SK-N-SH (cell line): ENCODE measurements around the gene THPO. TPM values are rescaled to one million over a fixed set of nuclear protein-coding genes. Genes with fewer than 3 reads are reported as not detected.

Source experiments
- CTCF ChIA-PET: fragments of 300-600, 350-600 bp; formaldehyde crosslinking; extraction: SDS; loops from one replicate; lab custom pipeline; 2021; lab: Yijun Ruan, JAX
- POLR2A ChIA-PET: fragments of 350-600 bp; sonication (Branson Sonifier 250); formaldehyde crosslinking; extraction: SDS; loops from one replicate; lab custom pipeline; 2020; ENCODE audit warnings: antibody characterized with exemption, inconsistent platforms; lab: Yijun Ruan, JAX
- DNase-seq: peaks from one replicate; pipeline ENCODE4 v3.0.0; 2012
- H2AFZ ChIP-seq: fragments of 200-600 bp; sonication (generic); 2 replicates; pipeline ENCODE4 v1.8.1; 2016; ENCODE audit warnings: antibody characterized with exemption, mild to moderate bottlenecking, low read depth
- H3F3A ChIP-seq: fragments of 200-600 bp; sonication (generic); replicated peaks from 2 replicates; pipeline ENCODE3; 2016; ENCODE audit warnings: antibody characterized with exemption, mild to moderate bottlenecking; ENCODE audit not compliant: insufficient read depth
- H3K27ac ChIP-seq, 2 experiments: fragments of 200-500 bp in 1 of 2; fragments of 200-600 bp in 1 of 2; sonication (Bioruptor generic) in 1 of 2; sonication (generic), shearing (Covaris generic) in 1 of 2; 2 replicates each; pipeline versions ENCODE4 v1.5.1 to v1.6.1; 2014 to 2016; ENCODE audit warnings: low read depth in 2 of 2, inconsistent platforms in 1 of 2, low read length in 1 of 2, mild to moderate bottlenecking in 1 of 2, mixed read lengths in 1 of 2
- H3K27me3 ChIP-seq: fragments of 200-600 bp; sonication (generic), shearing (Covaris generic); 2 replicates; pipeline ENCODE4 v1.6.1; 2016; ENCODE audit warnings: mixed run types; ENCODE audit not compliant: insufficient read depth
- H3K36me3 ChIP-seq, 2 experiments: fragments of 200-500 bp in 1 of 2; fragments of 200-600 bp in 1 of 2; sonication (Bioruptor generic) in 1 of 2; sonication (generic) in 1 of 2; replicated peaks in 1 of 2; 2 replicates each; pipeline versions ENCODE3 to v1.5.1; 2014 to 2016; ENCODE audit warnings: low read length in 1 of 2, mild to moderate bottlenecking in 1 of 2; ENCODE audit not compliant: insufficient read depth in 2 of 2, control insufficient read depth in 1 of 2
- H3K4me1 ChIP-seq, 2 experiments: fragments of 200-500 bp in 1 of 2; fragments of 200-600 bp in 1 of 2; sonication (Bioruptor generic) in 1 of 2; sonication (generic), shearing (Covaris generic) in 1 of 2; 2 replicates each; pipeline versions ENCODE4 v1.5.1 to v1.6.1; 2014 to 2016; ENCODE audit warnings: low read depth in 1 of 2, low read length in 1 of 2, mixed run types in 1 of 2; ENCODE audit not compliant: insufficient read depth in 2 of 2, control insufficient read depth in 1 of 2
- H3K4me2 ChIP-seq: fragments of 200-600 bp; sonication (generic), shearing (Covaris generic); 2 replicates; pipeline ENCODE4 v1.6.1; 2017; ENCODE audit warnings: mixed run types
- H3K4me3 ChIP-seq, 2 experiments: fragments of 200-500 bp in 1 of 2; fragments of 200-600 bp in 1 of 2; sonication (Bioruptor generic) in 1 of 2; sonication (generic), shearing (Covaris generic) in 1 of 2; 2 replicates each; pipeline versions ENCODE4 v1.5.1 to v1.8.1; 2014 to 2016; ENCODE audit warnings: low read depth in 2 of 2, inconsistent platforms in 1 of 2, low read length in 1 of 2, mild to moderate bottlenecking in 1 of 2, mixed read lengths in 1 of 2, moderate library complexity in 1 of 2
- H3K79me2 ChIP-seq: fragments of 200-600 bp; sonication (generic); 2 replicates; pipeline ENCODE4 v1.8.1; 2017; ENCODE audit warnings: mild to moderate bottlenecking; ENCODE audit not compliant: insufficient read depth
- H3K9ac ChIP-seq: fragments of 200-600 bp; sonication (generic); 2 replicates; pipeline ENCODE4 v1.6.1; 2017; ENCODE audit warnings: mixed run types
- H3K9me2 ChIP-seq: fragments of 200-600 bp; sonication (generic); 2 replicates; pipeline ENCODE4 v1.6.1; 2017; ENCODE audit warnings: mixed run types
- H3K9me3 ChIP-seq: fragments of 200-600 bp; sonication (generic); 2 replicates; pipeline ENCODE4 v1.6.1; 2017; ENCODE audit warnings: mixed run types, mild to moderate bottlenecking, moderate library complexity
- H4K20me1 ChIP-seq: fragments of 200-600 bp; sonication (generic); 2 replicates; pipeline ENCODE4 v1.6.1; 2017; ENCODE audit warnings: mild to moderate bottlenecking, mixed run types; ENCODE audit not compliant: insufficient read depth
- CHD2 ChIP-seq: fragments of 150-350 bp; IDR thresholded peaks from 2 replicates; pipeline ENCODE4 v1.6.1; 2018; ENCODE audit warnings: low read length; ENCODE audit not compliant: partially characterized antibody
- ELF1 ChIP-seq: IDR thresholded peaks from 2 replicates; pipeline ENCODE4 v1.4.0; 2012
- GATA2 ChIP-seq: sonication (generic); formaldehyde crosslinking; IDR thresholded peaks from 2 replicates; pipeline ENCODE4 v1.5.0; 2020; ENCODE audit warnings: mild to moderate bottlenecking, missing genetic modification reagents
- IRF3 ChIP-seq: fragments of 150-350 bp; IDR thresholded peaks from 2 replicates; pipeline ENCODE4 v1.6.1; 2016; ENCODE audit warnings: mild to moderate bottlenecking, low read depth, low read length
- JUND ChIP-seq: IDR thresholded peaks from 2 replicates; pipeline ENCODE4 v1.4.0; 2012
- MEF2A ChIP-seq: IDR thresholded peaks from 2 replicates; pipeline ENCODE4 v1.4.0; 2012; ENCODE audit warnings: low read depth, borderline replicate concordance
- MXI1 ChIP-seq: IDR thresholded peaks from 2 replicates; pipeline ENCODE4 v1.6.1; 2012; ENCODE audit warnings: mild to moderate bottlenecking, low read depth, low read length, improper control_type of control experiment
- NRF1 ChIP-seq: IDR thresholded peaks from 2 replicates; pipeline ENCODE4 v1.6.1; 2012; ENCODE audit warnings: low read depth, mild to moderate bottlenecking, low read length
- POLR2AphosphoS5 ChIP-seq: IDR thresholded peaks from 2 replicates; pipeline ENCODE4 v1.6.1; 2012; ENCODE audit warnings: low read depth, low read length
- RXRA ChIP-seq: IDR thresholded peaks from 2 replicates; pipeline ENCODE4 v1.4.0; 2012; ENCODE audit warnings: low read depth, mild to moderate bottlenecking, borderline replicate concordance
- SMC3 ChIP-seq: IDR thresholded peaks from 2 replicates; pipeline ENCODE4 v1.6.1; 2012; ENCODE audit warnings: low read depth, low read length, improper control_type of control experiment
- WGBS: methylation state at CpG from one replicate; pipeline ENCODE4 v1.1.6; 2017; ENCODE audit warnings: low lambda C conversion rate; 5-methylcytosine and 5-hydroxymethylcytosine counted together
- polyA plus RNA-seq, 3 experiments: library from polyadenylated mRNA; depleted of rRNA; stranded (reverse); fragments of >200 nt; gene quantifications; 2 replicates each; pipeline ENCODE4 v1.2.3, GENCODE V29; 2012
- TF ChIP-seq, protein P1 (sequence below): IDR thresholded peaks from 2 replicates; pipeline ENCODE4 v1.6.1; 2012; ENCODE audit warnings: mild to moderate bottlenecking, low read depth, low read length, moderate library complexity
- TF ChIP-seq, protein P2 (sequence below): fragments of 150-350 bp; IDR thresholded peaks from 2 replicates; pipeline ENCODE4 v1.6.1; 2017; ENCODE audit warnings: antibody characterized with exemption, low read length, low read depth, borderline replicate concordance

Gene THPO
- polyA plus RNA-seq, 1 of the 3 experiments (the other 2 are of a cell fraction) = 0.07 TPM

- Histone ChIP-seq H3K4me2 (no peak overlapping the region), H3F3A (no peaks in the 10 kb centered on the region), H3K4me1 (peaks cover 0 to 18% of the 10 kb centered on the region in 2 experiments; a peak in 2 of 4 replicates), H3K27ac (no peak overlapping the region), H3K9me2 (no peaks in the 10 kb centered on the region), H3K27me3 (no peaks in the 10 kb centered on the region), H3K9me3 (no peaks in the 10 kb centered on the region), H3K4me3 (no peak overlapping the region), H4K20me1 (no peaks in the 10 kb centered on the region), H3K36me3 (peaks cover 3 to 36% of the 10 kb centered on the region in 2 experiments), H2AFZ (no peak overlapping the region), H3K9ac (no peak overlapping the region), H3K79me2 (no peaks in the 10 kb centered on the region)
- CTCF ChIA-PET = interaction anchor here (1.5 kb wide), 1 partner anchor 11 kb away, joined by 3 read pairs; the partner anchor contains the start of genes CLCN2 and POLR2H
- 92% methylated on average over 10 of the region's 10 CpGs for WGBS
- no peak for DNase-seq
- TF ChIP-seq, protein P1, sequence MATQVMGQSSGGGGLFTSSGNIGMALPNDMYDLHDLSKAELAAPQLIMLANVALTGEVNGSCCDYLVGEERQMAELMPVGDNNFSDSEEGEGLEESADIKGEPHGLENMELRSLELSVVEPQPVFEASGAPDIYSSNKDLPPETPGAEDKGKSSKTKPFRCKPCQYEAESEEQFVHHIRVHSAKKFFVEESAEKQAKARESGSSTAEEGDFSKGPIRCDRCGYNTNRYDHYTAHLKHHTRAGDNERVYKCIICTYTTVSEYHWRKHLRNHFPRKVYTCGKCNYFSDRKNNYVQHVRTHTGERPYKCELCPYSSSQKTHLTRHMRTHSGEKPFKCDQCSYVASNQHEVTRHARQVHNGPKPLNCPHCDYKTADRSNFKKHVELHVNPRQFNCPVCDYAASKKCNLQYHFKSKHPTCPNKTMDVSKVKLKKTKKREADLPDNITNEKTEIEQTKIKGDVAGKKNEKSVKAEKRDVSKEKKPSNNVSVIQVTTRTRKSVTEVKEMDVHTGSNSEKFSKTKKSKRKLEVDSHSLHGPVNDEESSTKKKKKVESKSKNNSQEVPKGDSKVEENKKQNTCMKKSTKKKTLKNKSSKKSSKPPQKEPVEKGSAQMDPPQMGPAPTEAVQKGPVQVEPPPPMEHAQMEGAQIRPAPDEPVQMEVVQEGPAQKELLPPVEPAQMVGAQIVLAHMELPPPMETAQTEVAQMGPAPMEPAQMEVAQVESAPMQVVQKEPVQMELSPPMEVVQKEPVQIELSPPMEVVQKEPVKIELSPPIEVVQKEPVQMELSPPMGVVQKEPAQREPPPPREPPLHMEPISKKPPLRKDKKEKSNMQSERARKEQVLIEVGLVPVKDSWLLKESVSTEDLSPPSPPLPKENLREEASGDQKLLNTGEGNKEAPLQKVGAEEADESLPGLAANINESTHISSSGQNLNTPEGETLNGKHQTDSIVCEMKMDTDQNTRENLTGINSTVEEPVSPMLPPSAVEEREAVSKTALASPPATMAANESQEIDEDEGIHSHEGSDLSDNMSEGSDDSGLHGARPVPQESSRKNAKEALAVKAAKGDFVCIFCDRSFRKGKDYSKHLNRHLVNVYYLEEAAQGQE = no peak
- no peak for TF ChIP-seq JUND
- TF ChIP-seq IRF3 = no peak
- POLR2A ChIA-PET = interaction anchor here (2.9 to 3.0 kb wide), 2 partner anchors 11 to 12 kb away, joined by 12 to 19 read pairs; partner anchors contain the start of gene FAM131A
Measured at GRCh38 chr3:184349563-184350470, 28.2 kb downstream of the THPO start.

DNA sequence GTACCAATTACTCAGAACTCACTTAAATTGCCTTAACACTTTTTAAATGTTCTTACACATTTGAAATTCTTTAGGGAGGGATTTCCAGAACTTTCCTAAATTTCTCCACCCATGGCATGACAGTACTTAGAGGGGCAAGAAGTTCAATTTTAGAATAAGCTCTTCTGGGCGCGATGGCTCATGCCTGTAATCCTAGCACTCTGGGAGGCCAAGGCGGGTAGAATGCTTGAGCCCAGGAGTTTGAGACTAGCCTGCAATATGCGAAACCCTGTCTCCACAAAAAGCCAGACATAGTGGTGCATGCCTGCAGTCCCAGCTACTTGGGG lies 30.0 kb downstream of the THPO start:
- peaks cover under 1% of the 10 kb centered on the region for H3F3A ChIP-seq
- POLR2A ChIA-PET = interaction anchor here (0.7 to 3.0 kb wide), 4 partner anchors 9 to 318 kb away, joined by 3 to 12 read pairs (median 8); partner anchors contain the start of genes CLCN2 and POLR2H
- no peaks in the 10 kb centered on the region for H3K27me3 ChIP-seq
- no peaks in the 10 kb centered on the region for H3K79me2 ChIP-seq
- no peak overlapping the region for H3K27ac ChIP-seq
- H3K36me3 ChIP-seq = peaks cover 3 to 43% of the 10 kb centered on the region in 2 experiments
- peaks cover 0 to 14% of the 10 kb centered on the region in 2 experiments; a peak in 2 of 4 replicates for H3K4me1 ChIP-seq
- no peaks in the 10 kb centered on the region for H3K9me3 ChIP-seq
- no peaks in the 10 kb centered on the region for H3K9me2 ChIP-seq
- no peak overlapping the region for H2AFZ ChIP-seq
- H3K4me2 ChIP-seq = no peak overlapping the region
- WGBS = 91% methylated on average over 4 of the region's 4 CpGs
- CTCF ChIA-PET = interaction anchor here (1.0 to 3.5 kb wide), 4 partner anchors 9 to 23 kb away, joined by 3 to 15 read pairs (median 6); no protein-coding TSS in a partner anchor
- no peaks in the 10 kb centered on the region for H4K20me1 ChIP-seq
- H3K9ac ChIP-seq = no peak overlapping the region
- H3K4me3 ChIP-seq = no peak overlapping the region
- DNase-seq = no peak
- no peak for TF ChIP-seq GATA2 (CRISPR knock-in tag)
- no peak for TF ChIP-seq MXI1
- no peak for TF ChIP-seq IRF3
- no peak for TF ChIP-seq CHD2
- TF ChIP-seq POLR2AphosphoS5 = no peak
- TF ChIP-seq NRF1 = no peak
- no peak for TF ChIP-seq SMC3
- TF ChIP-seq MEF2A = no peak
- TF ChIP-seq, protein P2, sequence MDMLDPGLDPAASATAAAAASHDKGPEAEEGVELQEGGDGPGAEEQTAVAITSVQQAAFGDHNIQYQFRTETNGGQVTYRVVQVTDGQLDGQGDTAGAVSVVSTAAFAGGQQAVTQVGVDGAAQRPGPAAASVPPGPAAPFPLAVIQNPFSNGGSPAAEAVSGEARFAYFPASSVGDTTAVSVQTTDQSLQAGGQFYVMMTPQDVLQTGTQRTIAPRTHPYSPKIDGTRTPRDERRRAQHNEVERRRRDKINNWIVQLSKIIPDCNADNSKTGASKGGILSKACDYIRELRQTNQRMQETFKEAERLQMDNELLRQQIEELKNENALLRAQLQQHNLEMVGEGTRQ = no peak
- TF ChIP-seq, protein P1 = no peak
- no peak for TF ChIP-seq ELF1
- no peak for TF ChIP-seq RXRA
